DND-41 (cell line): ENCODE results near the gene IGF2.

Source experiments
- ATAC-seq: fragments of 200-7000 bp; cut with Tn5 transposase; 3 replicates; pipeline ENCODE4 v1.9.1; 2021; ENCODE audit warnings: low read depth; ENCODE audit not compliant: insufficient read depth
- DNase-seq: peaks from one replicate; pipeline ENCODE4 v3.0.0-alpha.2; 2020
- H2AFZ ChIP-seq: 2 replicates; pipeline ENCODE4 v1.6.0; 2012; ENCODE audit warnings: low read depth, low read length
- H3K27ac ChIP-seq: 2 replicates; pipeline ENCODE4 v1.5.1; 2012; ENCODE audit warnings: low read length, inconsistent platforms
- H3K27me3 ChIP-seq: fragments of 200-600 bp; sonication (generic); 2 replicates; pipeline ENCODE4 v1.6.0; 2012; ENCODE audit warnings: low read length, mild to moderate bottlenecking, inconsistent platforms; ENCODE audit not compliant: insufficient read depth, poor library complexity
- H3K36me3 ChIP-seq: 2 replicates; pipeline ENCODE4 v1.5.1; 2012; ENCODE audit warnings: low read length, inconsistent platforms; ENCODE audit not compliant: insufficient read depth
- H3K4me1 ChIP-seq: 2 replicates; pipeline ENCODE4 v1.5.1; 2012; ENCODE audit warnings: mild to moderate bottlenecking, low read length; ENCODE audit not compliant: insufficient read depth
- H3K4me2 ChIP-seq: 2 replicates; pipeline ENCODE4 v1.6.0; 2012; ENCODE audit warnings: mild to moderate bottlenecking, moderate library complexity, low read length, inconsistent platforms; ENCODE audit not compliant: insufficient read depth
- H3K4me3 ChIP-seq, 2 experiments: fragments of 200-600 bp in 1 of 2; shearing (Covaris generic) in 1 of 2; 2 replicates each; pipeline ENCODE4 v1.5.1; 2012 to 2016; ENCODE audit warnings: inconsistent platforms in 2 of 2, low read length in 2 of 2, mild to moderate bottlenecking in 2 of 2, low read depth in 1 of 2, moderate library complexity in 1 of 2
- H3K79me2 ChIP-seq: 2 replicates; pipeline ENCODE4 v1.6.0; 2012; ENCODE audit warnings: low read length, inconsistent platforms; ENCODE audit not compliant: insufficient read depth
- H3K9ac ChIP-seq: 2 replicates; pipeline ENCODE4 v1.6.0; 2012; ENCODE audit warnings: low read depth, mild to moderate bottlenecking, inconsistent platforms, low read length, moderate library complexity
- H3K9me3 ChIP-seq: 2 replicates; pipeline ENCODE4 v1.5.1; 2012; ENCODE audit warnings: low read length, moderate library complexity, mild to moderate bottlenecking, inconsistent platforms; ENCODE audit not compliant: insufficient read depth, severe bottlenecking
- H4K20me1 ChIP-seq: 2 replicates; pipeline ENCODE4 v1.6.0; 2012; ENCODE audit warnings: low read length; ENCODE audit not compliant: insufficient read depth
- EZH2 ChIP-seq: IDR thresholded peaks from 3 replicates; pipeline ENCODE4 v1.6.1; 2012; ENCODE audit warnings: borderline replicate concordance, low read depth, mild to moderate bottlenecking, moderate library complexity, low read length, inconsistent platforms; ENCODE audit not compliant: severe bottlenecking
- TF ChIP-seq, protein P1 (sequence below): IDR thresholded peaks from 2 replicates; pipeline ENCODE4 v1.5.1; 2012; ENCODE audit warnings: borderline replicate concordance, low read length, moderate library complexity, mild to moderate bottlenecking; ENCODE audit not compliant: poor library complexity, severe bottlenecking; ENCODE audit errors: extremely low read depth

IGF2 gene

DNA sequence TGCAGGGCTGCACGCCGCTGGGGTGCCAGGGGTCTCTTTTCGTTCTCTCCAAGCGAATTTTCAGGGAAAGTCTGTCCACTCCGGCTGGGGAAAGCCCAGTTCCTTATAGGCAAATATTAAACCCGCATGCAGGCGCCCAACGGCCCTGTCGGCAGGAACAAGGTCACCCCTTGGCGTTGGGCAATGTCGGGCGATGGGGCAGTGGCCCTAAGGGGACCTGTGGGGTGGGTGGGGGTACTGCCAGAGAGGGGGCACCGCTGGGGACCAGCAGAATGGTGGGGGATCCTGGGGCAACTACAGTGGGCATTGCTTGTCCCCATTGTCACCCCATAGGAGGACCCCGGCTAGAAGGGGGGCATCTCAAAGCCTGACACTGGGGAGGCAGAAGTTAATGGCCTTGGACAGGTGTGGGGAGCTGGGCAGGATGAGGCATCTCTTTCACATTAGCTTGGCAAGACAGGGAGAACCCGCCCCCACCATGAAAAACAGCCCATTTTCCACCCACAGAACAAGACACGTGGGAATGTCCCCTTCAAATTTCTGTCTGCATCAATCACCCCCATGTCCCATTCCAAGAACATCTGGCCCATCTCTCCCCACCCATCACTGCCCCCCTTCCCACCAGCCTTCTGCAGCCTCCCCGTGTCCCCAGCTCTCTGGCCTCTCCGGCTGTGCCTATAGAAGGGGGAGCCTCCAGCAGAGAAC, 5.5 kb upstream of the IGF2 start:
- Histone ChIP-seq H3K9me3 (no peaks in the 10 kb centered on the region), H3K4me2 (no peak overlapping the region), H3K27me3 (peaks cover 27% of the 10 kb centered on the region), H3K4me1 (no peaks in the 10 kb centered on the region), H3K4me3 (no peak overlapping the region), H3K79me2 (no peaks in the 10 kb centered on the region), H2AFZ (no peak overlapping the region), H3K27ac (no peak overlapping the region), H3K36me3 (no peaks in the 10 kb centered on the region), H3K9ac (no peak overlapping the region), H4K20me1 (peaks cover 8% of the 10 kb centered on the region; the same call in 1 of the 2 replicates)
- no peak for TF ChIP-seq EZH2
- TF ChIP-seq, protein P1, sequence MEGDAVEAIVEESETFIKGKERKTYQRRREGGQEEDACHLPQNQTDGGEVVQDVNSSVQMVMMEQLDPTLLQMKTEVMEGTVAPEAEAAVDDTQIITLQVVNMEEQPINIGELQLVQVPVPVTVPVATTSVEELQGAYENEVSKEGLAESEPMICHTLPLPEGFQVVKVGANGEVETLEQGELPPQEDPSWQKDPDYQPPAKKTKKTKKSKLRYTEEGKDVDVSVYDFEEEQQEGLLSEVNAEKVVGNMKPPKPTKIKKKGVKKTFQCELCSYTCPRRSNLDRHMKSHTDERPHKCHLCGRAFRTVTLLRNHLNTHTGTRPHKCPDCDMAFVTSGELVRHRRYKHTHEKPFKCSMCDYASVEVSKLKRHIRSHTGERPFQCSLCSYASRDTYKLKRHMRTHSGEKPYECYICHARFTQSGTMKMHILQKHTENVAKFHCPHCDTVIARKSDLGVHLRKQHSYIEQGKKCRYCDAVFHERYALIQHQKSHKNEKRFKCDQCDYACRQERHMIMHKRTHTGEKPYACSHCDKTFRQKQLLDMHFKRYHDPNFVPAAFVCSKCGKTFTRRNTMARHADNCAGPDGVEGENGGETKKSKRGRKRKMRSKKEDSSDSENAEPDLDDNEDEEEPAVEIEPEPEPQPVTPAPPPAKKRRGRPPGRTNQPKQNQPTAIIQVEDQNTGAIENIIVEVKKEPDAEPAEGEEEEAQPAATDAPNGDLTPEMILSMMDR = no peak
- ATAC-seq (no peak), DNase-seq (no peak)

DNA sequence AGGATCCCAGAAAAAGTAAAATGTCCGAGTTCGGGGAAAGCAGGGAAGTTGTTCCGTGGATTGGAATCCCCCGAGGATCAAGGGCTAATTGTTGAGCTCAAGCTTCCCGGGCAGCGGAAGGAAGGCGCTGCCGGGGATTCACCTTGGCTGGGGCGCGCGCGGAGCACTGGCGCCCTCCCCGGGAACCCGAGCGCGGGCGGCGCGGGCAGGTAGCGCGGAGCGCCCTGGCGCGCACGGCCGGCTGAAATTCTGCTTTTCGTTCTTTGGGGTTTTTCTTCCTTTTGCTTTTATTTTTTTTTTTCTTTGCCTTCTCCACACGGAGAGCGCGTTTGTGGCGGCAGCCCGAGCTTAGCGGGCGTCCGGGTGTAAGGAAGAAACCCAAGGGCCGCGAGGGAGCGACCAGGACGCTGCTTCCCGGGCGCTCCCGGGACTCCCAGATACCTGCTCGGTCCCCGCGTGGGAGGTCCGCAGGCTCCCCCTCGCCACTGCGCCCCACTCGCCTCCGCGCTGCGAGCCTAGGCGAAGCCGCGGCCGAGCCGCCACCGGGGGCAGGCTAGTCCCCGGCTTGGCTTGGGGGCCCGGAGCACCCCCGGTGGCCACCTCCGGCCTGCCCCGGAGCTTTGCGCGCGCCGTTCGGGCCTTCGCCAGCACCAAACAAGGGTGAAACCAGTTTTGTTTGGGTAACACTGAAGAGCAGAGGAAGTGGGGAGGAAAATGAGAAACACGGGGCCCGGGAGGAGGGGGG, 4.8 kb upstream of the IGF2 start:
- Histone ChIP-seq H4K20me1 (peaks cover 4% of the 10 kb centered on the region; the same call in 1 of the 2 replicates), H3K4me2 (no peak overlapping the region)
- DNase-seq = no peak

DNA sequence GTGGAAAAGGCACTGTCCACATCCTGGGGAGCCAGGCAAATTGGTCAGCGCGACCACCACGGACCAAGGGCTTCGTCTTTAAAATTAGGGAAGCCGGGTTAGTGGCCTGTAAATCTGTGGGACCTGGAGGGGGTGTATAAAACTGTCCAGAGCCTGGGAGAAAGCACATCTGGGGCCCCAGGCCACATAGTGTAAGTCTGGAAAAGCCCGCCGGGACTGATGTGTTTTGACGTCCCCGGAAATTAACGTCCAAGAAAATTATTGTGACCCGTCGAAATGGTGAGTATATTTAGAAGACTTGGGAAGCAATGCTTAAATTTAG, 4.2 kb upstream of the IGF2 start:
- H2AFZ ChIP-seq = no peak overlapping the region
- H3K27me3 ChIP-seq = peaks cover 17% of the 10 kb centered on the region

More for the DNA sequence above, 4.8 kb upstream of the IGF2 start:
- Histone ChIP-seq H3K27me3 (peaks cover 21% of the 10 kb centered on the region), H3K4me3 (no peak overlapping the region), H3K9ac (no peak overlapping the region), H3K36me3 (no peaks in the 10 kb centered on the region), H3K79me2 (no peaks in the 10 kb centered on the region), H3K9me3 (no peaks in the 10 kb centered on the region), H3K27ac (no peak overlapping the region), H3K4me1 (no peaks in the 10 kb centered on the region), H2AFZ (no peak overlapping the region)
- ATAC-seq = no peak
- no peak for TF ChIP-seq EZH2
- TF ChIP-seq, protein P1 = no peak

More for the DNA sequence above, 4.2 kb upstream of the IGF2 start:
- Histone ChIP-seq H3K4me3 (no peak overlapping the region), H3K4me1 (no peaks in the 10 kb centered on the region), H3K36me3 (no peaks in the 10 kb centered on the region), H3K9ac (no peak overlapping the region), H3K4me2 (no peak overlapping the region), H3K27ac (no peak overlapping the region), H3K79me2 (no peaks in the 10 kb centered on the region), H4K20me1 (peaks cover 4% of the 10 kb centered on the region; the same call in 1 of the 2 replicates), H3K9me3 (no peaks in the 10 kb centered on the region)
- ATAC-seq (no peak), DNase-seq (no peak)
- no peak for TF ChIP-seq EZH2
- TF ChIP-seq, protein P1 = no peak
